Adrenal gland (tissue), 19 donors: ENCODE results near the gene TBX22. TPM values are rescaled to one million over a fixed set of nuclear protein-coding genes. Genes with fewer than 3 reads are reported as not detected.

Source experiments
- DNase-seq, 7 donors: peaks; one replicate each; pipeline ENCODE4 v3.0.0-alpha.2; 2019 to 2020
- H3K27ac ChIP-seq, 5 donors: fragments of 200-600 bp; sonication (generic) in 4 of 5; 1 replicate in 3 of 5; 2 replicates in 2 of 5; pipeline versions ENCODE4 v1.5.1 to v1.8.0; 2016 to 2020; ENCODE audit warnings: mild to moderate bottlenecking in 1 of 5
- H3K27me3 ChIP-seq: fragments of 200-600 bp; 2 replicates; pipeline ENCODE4 v1.8.0; 2021
- H3K36me3 ChIP-seq, 2 donors: fragments of 200-600 bp; replicated peaks in 1 of 2; 1 replicate in 1 of 2; 2 replicates in 1 of 2; pipeline versions ENCODE4 v1.5.1 to v1.8.0; 2018 to 2022
- H3K4me1 ChIP-seq, 2 donors: fragments of 200-600 bp; replicated peaks in 1 of 2; 1 replicate in 1 of 2; 2 replicates in 1 of 2; pipeline versions ENCODE4 v1.5.1 to v1.8.0; 2018 to 2021
- H3K4me3 ChIP-seq, 4 donors: fragments of 200-600 bp; sonication (generic) in 3 of 4; one replicate each; pipeline ENCODE4 v1.5.1; 2016 to 2018
- H3K9me3 ChIP-seq, 3 donors: fragments of 200-600 bp; sonication (generic) in 1 of 3; replicated peaks in 1 of 3; 1 replicate in 2 of 3; 2 replicates in 1 of 3; pipeline versions ENCODE4 v1.5.1 to v1.8.0; 2016 to 2021
- CTCF ChIP-seq, 6 experiments: fragments of 450-650 bp in 4 of 6; fragments of 200-600 bp in 2 of 6; sonication (generic) in 1 of 6; IDR thresholded peaks; 1 replicate in 5 of 6; 2 replicates in 1 of 6; pipeline versions ENCODE4 v1.5.1 to v1.8.0; 2016 to 2021; ENCODE audit warnings: antibody characterized with exemption in 6 of 6, mild to moderate bottlenecking in 2 of 6, moderate library complexity in 1 of 6
- POLR2A ChIP-seq, 2 donors: fragments of 450-650 bp; IDR thresholded peaks; one replicate each; pipeline ENCODE4 v1.6.1; 2017; ENCODE audit warnings: antibody characterized with exemption in 2 of 2, mild to moderate bottlenecking in 2 of 2, moderate library complexity in 1 of 2
- WGBS, 4 donors: extraction: QIAGEN DNeasy Blood & Tissue Kit in 2 of 4; methylation state at CpG; one replicate each; pipeline versions ENCODE4 v1.1.5 to v1.1.7; 2013 to 2017; 5-methylcytosine and 5-hydroxymethylcytosine counted together
- intact Hi-C, 2 donors: fragments of 100-400 bp; cut with DNase I; formaldehyde crosslinking; loops; one replicate each; pipeline versions ENCODE4 v1.14.1 to v1.15.0; 2022 to 2023
- long read RNA-seq, 10 donors: library from polyadenylated mRNA in 3 of 10; unstranded in 2 of 10; stranded (forward) in 1 of 10; transcript quantifications; one replicate each; pipeline ENCODE4 v2.0.0 and lab custom pipeline, GENCODE V29; 2021 to 2026
- polyA plus RNA-seq, 3 donors: library from polyadenylated mRNA; stranded (reverse); fragments of 200-250 nt in 2 of 3; fragments of 350-450 nt in 1 of 3; fragmentation: Illumina TruSeq in 1 of 3; extraction: RNeasy Lipid Tissue Mini Kit (QIAGEN cat#74804) in 1 of 3; gene quantifications; one replicate each; pipeline ENCODE4 v1.2.3, GENCODE V29; 2013 to 2014
- total RNA-seq, 9 donors: library from RNA; depleted of rRNA in 4 of 9; stranded (reverse); fragments of >200 nt in 4 of 9; fragments of 120-200 nt in 1 of 9; fragmentation: NEBNext Ultra II Directional in 1 of 9; extraction: Animal tissue kit (Norgen Biotek cat#: 25700) in 1 of 9; gene quantifications; one replicate each; pipeline versions ENCODE4 v1.1.0 to v1.2.4, GENCODE V29; 2013 to 2023
- donor health status: healthy with polysubstance abuse.
- donor health status: Bipolar disorder and iron deficiency.
- donor health status: DM: yes; HTN: yes; CAD: no.
- donor health status: DM: no; HTN: no; CAD: no.
- donor health status: DM: no; HTN: no; CAD: no.
- donor health status: DM: yes; HTN: yes; CAD: no.

TBX22 gene
- total RNA-seq (under 1 TPM in 1 of 9 donors, not detected in 8; 0.06 TPM), polyA plus RNA-seq (not detected)
- long read RNA-seq, donor 1: 0 reads
- long read RNA-seq, donor 2: 0 reads
- long read RNA-seq, donor 3: 0 reads
- long read RNA-seq, donor 4: 0 reads
- long read RNA-seq, donor 5: 0 reads
- long read RNA-seq, donor 6: 0 reads
- long read RNA-seq, donor 7: 0 reads
- long read RNA-seq, donor 8: 0 reads
- long read RNA-seq, donor 9: 0 reads
- long read RNA-seq, donor 10: 0 reads

GRCh38 chrX:80014141-80014940 is at the start of gene TBX22:
Gene TBX22 (plus strand): TSS chrX:80014753. CDS start chrX:80022270, 7,517 bp downstream.
- Histone ChIP-seq H3K27me3 (peaks cover 8% of the 10 kb centered on the region), H3K4me3 (no peak within 1 kb of the TSS), H3K4me1 (no peaks in the 10 kb centered on the region), H3K27ac (no peak within 1 kb of the TSS), H3K36me3 (no peaks in the 10 kb centered on the region), H3K9me3 (no peaks in the 10 kb centered on the region)
- 0 to 60% (median 42%) methylated on average over 1 to 5 of the region's 5 CpGs for WGBS, 4 donors
- intact Hi-C loops: no loop called here
- no peak for DNase-seq
- no peak for TF ChIP-seq POLR2A (IDR thresholded peaks at IDR 0.05)
- no peak for TF ChIP-seq CTCF (IDR thresholded peaks at IDR 0.05)

GRCh38 chrX:79975605-79976004 is 38.9 kb upstream of the TBX22 start:
- Histone ChIP-seq H3K27ac (no peak overlapping the region), H3K36me3 (no peaks in the 10 kb centered on the region), H3K4me3 (no peak overlapping the region), H3K4me1 (no peaks in the 10 kb centered on the region), H3K27me3 (no peaks in the 10 kb centered on the region), H3K9me3 (peaks cover 0 to 8% (median 0%) of the 10 kb centered on the region in 3 donors)
- TF ChIP-seq CTCF (IDR thresholded peaks at IDR 0.05): no peak
- TF ChIP-seq POLR2A (IDR thresholded peaks at IDR 0.05): no peak
- intact Hi-C loops: no loop called here
- no peak for DNase-seq

- whole genome bisulfite sequencing, 4 donors: 32 to 47% (median 42%) methylated on average over 2 of the region's 2 CpGs
- intact Hi-C loops: no loop called here
These were observed 10.1 kb upstream of the TBX22 start for GRCh38 chrX:80004458-80004857.

More at GRCh38 chrX:80004458-80004857, 10.1 kb upstream of the TBX22 start:
- TF ChIP-seq POLR2A (IDR thresholded peaks at IDR 0.05) (no peak), CTCF (IDR thresholded peaks at IDR 0.05) (no peak)
- no peak for DNase-seq
- no peak overlapping the region for H3K27ac ChIP-seq
- H3K9me3 ChIP-seq: no peaks in the 10 kb centered on the region
- no peaks in the 10 kb centered on the region for H3K4me1 ChIP-seq
- H3K36me3 ChIP-seq: no peaks in the 10 kb centered on the region
- no peak overlapping the region for H3K4me3 ChIP-seq
- H3K27me3 ChIP-seq: no peaks in the 10 kb centered on the region
